Limb (tissue), 2 donors: ENCODE measurements around the gene ANK3.
"Not testable (repeated sequence)": the region's sequence is repeated elsewhere in the genome, so short reads cannot be mapped to it uniquely, and the experiment has no call there.

Source experiments
- DNase-seq, 2 donors: peaks; one replicate each; pipeline ENCODE4 v3.0.0-alpha.2; 2016; ENCODE audit errors: extremely low spot score in 2 of 2

Gene ANK3

GRCh38 chr10:60309371-60309770 is 80.3 kb downstream of the ANK3 start:
- no peak for DNase-seq

- DNase-seq, result no peak
These were observed 84.2 kb downstream of the ANK3 start for GRCh38 chr10:60305380-60305892.

GRCh38 chr10:60304829-60305379 is 84.8 kb downstream of the ANK3 start:
- no peak for DNase-seq

GRCh38 chr10:60303778-60304177 is 85.9 kb downstream of the ANK3 start:
- DNase-seq, result no peak

GRCh38 chr10:60299961-60300883 is 89.5 kb downstream of the ANK3 start:
- DNase-seq, result no peak

- DNase-seq, result no peak
These were observed 90.3 kb downstream of the ANK3 start for GRCh38 chr10:60299390-60299778.

GRCh38 chr10:60298408-60299389 is 91.0 kb downstream of the ANK3 start:
- no peak for DNase-seq

- no peak for DNase-seq
These were observed 93.6 kb downstream of the ANK3 start for GRCh38 chr10:60296073-60296472.

- no peak for DNase-seq
These were observed 94.4 kb downstream of the ANK3 start for GRCh38 chr10:60295028-60295937.

GRCh38 chr10:60293581-60294175 is 96.0 kb downstream of the ANK3 start:
- DNase-seq, result no peak

GRCh38 chr10:60292998-60293397 is 96.7 kb downstream of the ANK3 start:
- no peak for DNase-seq

- DNase-seq, result not testable (repeated sequence)
These were observed 97.1 kb downstream of the ANK3 start for GRCh38 chr10:60292536-60292935.

- DNase-seq, result peak in 1 of 2 donors; percentile 28
These were observed 98.2 kb downstream of the ANK3 start for GRCh38 chr10:60291344-60291930.

- no peak for DNase-seq
These were observed 99.1 kb downstream of the ANK3 start for GRCh38 chr10:60290558-60290957.

GRCh38 chr10:60289800-60290199 is 99.9 kb downstream of the ANK3 start:
- DNase-seq, result no peak

- DNase-seq, result no peak
These were observed 101.4 kb downstream of the ANK3 start for GRCh38 chr10:60288256-60288655.

- DNase-seq, result no peak
These were observed 103.1 kb downstream of the ANK3 start for GRCh38 chr10:60286559-60286958.

- DNase-seq, result no peak
These were observed 106.3 kb downstream of the ANK3 start for GRCh38 chr10:60283397-60283796.

GRCh38 chr10:60282771-60283353 is 106.8 kb downstream of the ANK3 start:
- DNase-seq, result no peak
